GM19023 (cell line): ENCODE data around the gene TGM4.

Source experiments
- ATAC-seq: cut with Tn5 transposase; IDR thresholded peaks from one replicate; pipeline ENCODE4 v1.9.1; 2021; ENCODE audit warnings: mild to moderate bottlenecking, moderate library complexity; ENCODE audit not compliant: unreplicated experiment

The TGM4 gene

GRCh38 chr3:44877333-44877732 is 2.9 kb downstream of the TGM4 start:
- no peak for ATAC-seq

GRCh38 chr3:44880284-44880683 is 5.9 kb downstream of the TGM4 start:
- no peak for ATAC-seq

- no peak for ATAC-seq
Measured at GRCh38 chr3:44883213-44883955, 9.0 kb downstream of the TGM4 start.

GRCh38 chr3:44883999-44884431 is 9.6 kb downstream of the TGM4 start:
- no peak for ATAC-seq

- no peak for ATAC-seq
Measured at GRCh38 chr3:44885618-44886017, 11.2 kb downstream of the TGM4 start.

GRCh38 chr3:44886561-44886960 is 12.2 kb downstream of the TGM4 start:
- ATAC-seq = no peak

GRCh38 chr3:44887101-44887500 is 12.7 kb downstream of the TGM4 start:
- ATAC-seq = no peak

GRCh38 chr3:44890258-44890657 is 15.8 kb downstream of the TGM4 start:
- no peak for ATAC-seq

- no peak for ATAC-seq
Measured at GRCh38 chr3:44890852-44891251, 16.4 kb downstream of the TGM4 start.

- no peak for ATAC-seq
Measured at GRCh38 chr3:44892689-44893088, 18.3 kb downstream of the TGM4 start.

GRCh38 chr3:44893097-44893496 is 18.7 kb downstream of the TGM4 start:
- ATAC-seq = no peak

GRCh38 chr3:44894485-44894884 is 20.1 kb downstream of the TGM4 start:
- no peak for ATAC-seq

GRCh38 chr3:44896440-44896839 is 22.0 kb downstream of the TGM4 start:
- no peak for ATAC-seq

GRCh38 chr3:44899683-44900367 is 25.4 kb downstream of the TGM4 start:
- ATAC-seq = no peak

GRCh38 chr3:44902628-44903027 is 28.2 kb downstream of the TGM4 start:
- ATAC-seq = no peak

GRCh38 chr3:44903314-44903713 is 28.9 kb downstream of the TGM4 start:
- ATAC-seq = no peak

GRCh38 chr3:44903751-44904150 is 29.3 kb downstream of the TGM4 start:
- ATAC-seq = no peak

- no peak for ATAC-seq
Measured at GRCh38 chr3:44905446-44906157, 31.2 kb downstream of the TGM4 start.

GRCh38 chr3:44906997-44907396 is 32.6 kb downstream of the TGM4 start:
- ATAC-seq = no peak

- no peak for ATAC-seq
Measured at GRCh38 chr3:44907612-44908011, 33.2 kb downstream of the TGM4 start.

GRCh38 chr3:44909063-44909462 is 34.7 kb downstream of the TGM4 start:
- no peak for ATAC-seq

GRCh38 chr3:44910693-44911092 is 36.3 kb downstream of the TGM4 start:
- no peak for ATAC-seq
